PC-3 (cell line): ENCODE measurements around the gene STAG1. TPM values are rescaled to one million over a fixed set of nuclear protein-coding genes. Genes with fewer than 3 reads are reported as not detected.

ENCODE experiments used
- ATAC-seq: fragments of 200-7000 bp; cut with Tn5 transposase; 2 replicates; pipeline ENCODE4 v1.9.1; 2020; ENCODE audit warnings: mild to moderate bottlenecking, moderate library complexity
- BruUV-seq: library from RNA; stranded (reverse); fragments of 400-500 nt; replicated peaks from 2 replicates; lab custom pipeline; 2021; lab: Mats Ljungman, UMichigan
- CTCF ChIA-PET: fragments of 300-600 bp; sonication (Branson Sonifier 250); formaldehyde crosslinking; loops from one replicate; lab custom pipeline; 2022; ENCODE audit warnings: antibody characterized with exemption; lab: Charles Lee
- POLR2A ChIA-PET: fragments of 300-600 bp; sonication (Branson Sonifier 250); formaldehyde crosslinking; loops from one replicate; lab custom pipeline; 2022; ENCODE audit warnings: antibody characterized with exemption; ENCODE audit not compliant: unreplicated experiment; lab: Charles Lee
- DNase-seq: peaks from one replicate; pipeline ENCODE4 v3.0.0-alpha.2; 2015
- H2AFZ ChIP-seq: fragments of 300-600 bp; sonication (generic); 2 replicates; pipeline ENCODE4 v1.6.0; 2016; ENCODE audit warnings: antibody characterized with exemption, low read length
- H3F3A ChIP-seq: fragments of 300-600 bp; sonication (generic); one replicate; pipeline ENCODE4 v1.6.0; 2017; ENCODE audit warnings: antibody characterized with exemption, low read length, control low read depth, mild to moderate bottlenecking; ENCODE audit not compliant: unreplicated experiment
- H3K27ac ChIP-seq: fragments of 300-600 bp; sonication (generic); 2 replicates; pipeline ENCODE4 v1.5.1; 2016; ENCODE audit warnings: mild to moderate bottlenecking, low read length
- H3K27me3 ChIP-seq: fragments of 300-600 bp; sonication (generic); 2 replicates; pipeline ENCODE4 v1.6.1; 2016; ENCODE audit warnings: low read length, mixed read lengths
- H3K36me3 ChIP-seq: fragments of 300-600 bp; sonication (generic); 2 replicates; pipeline ENCODE4 v1.6.1; 2016; ENCODE audit warnings: low read depth, mixed run types, low read length, mixed read lengths
- H3K4me1 ChIP-seq: fragments of 300-600 bp; sonication (generic); 2 replicates; pipeline ENCODE4 v1.5.1; 2016; ENCODE audit warnings: low read length; ENCODE audit not compliant: insufficient read depth
- H3K4me2 ChIP-seq: fragments of 300-600 bp; sonication (generic); 2 replicates; pipeline ENCODE4 v1.6.0; 2016; ENCODE audit warnings: low read length
- H3K4me3 ChIP-seq: fragments of 300-600 bp; sonication (generic); 2 replicates; pipeline ENCODE4 v1.5.1; 2016; ENCODE audit warnings: mild to moderate bottlenecking, low read length, mixed read lengths
- H3K79me2 ChIP-seq: fragments of 300-600 bp; sonication (generic); 2 replicates; pipeline ENCODE4 v1.6.1; 2017; ENCODE audit warnings: low read length, mixed read lengths
- H3K9ac ChIP-seq: fragments of 300-600 bp; sonication (generic); 2 replicates; pipeline ENCODE4 v1.6.0; 2016; ENCODE audit warnings: mild to moderate bottlenecking, low read length
- H3K9me2 ChIP-seq: fragments of 300-600 bp; sonication (generic); replicated peaks from 2 replicates; pipeline ENCODE4 v1.6.1; 2016; ENCODE audit warnings: mixed run types, low read length, mixed read lengths
- H3K9me3 ChIP-seq: fragments of 300-600 bp; sonication (generic); 2 replicates; pipeline ENCODE4 v1.6.1; 2016; ENCODE audit warnings: low read length, mixed read lengths
- H4K20me1 ChIP-seq: fragments of 300-600 bp; sonication (generic); 2 replicates; pipeline ENCODE4 v1.6.1; 2016; ENCODE audit warnings: low read length, mixed read lengths
- CTCF ChIP-seq: fragments of 300-600 bp; sonication (generic); conservative IDR thresholded peaks from 2 replicates; pipeline ENCODE4 v1.5.1; 2017; ENCODE audit warnings: antibody characterized with exemption, low read depth, mild to moderate bottlenecking, low read length
- EZH2 ChIP-seq: fragments of 300-600 bp; sonication (generic); IDR thresholded peaks from one replicate; pipeline ENCODE4 v1.6.1; 2017; ENCODE audit warnings: antibody characterized with exemption, mild to moderate bottlenecking, low read length; ENCODE audit not compliant: unreplicated experiment
- EZH2phosphoT487 ChIP-seq: fragments of 300-600 bp; sonication (generic); IDR thresholded peaks from 2 replicates; pipeline ENCODE4 v1.6.1; 2018; ENCODE audit warnings: mild to moderate bottlenecking, antibody characterized with exemption, low read length, borderline replicate concordance
- intact Hi-C: fragments of 100-400 bp; cut with micrococcal nuclease; formaldehyde crosslinking; loops from 2 replicates; pipeline ENCODE4 v1.9.0; 2023
- total RNA-seq: library from RNA; depleted of rRNA; stranded (reverse); fragments of >200 nt; gene quantifications from 2 replicates; pipeline ENCODE4 v1.2.3, GENCODE V29; 2014

STAG1 gene
- total RNA-seq, 1 experiment from 2014 or later, result 14.6 TPM

DNA sequence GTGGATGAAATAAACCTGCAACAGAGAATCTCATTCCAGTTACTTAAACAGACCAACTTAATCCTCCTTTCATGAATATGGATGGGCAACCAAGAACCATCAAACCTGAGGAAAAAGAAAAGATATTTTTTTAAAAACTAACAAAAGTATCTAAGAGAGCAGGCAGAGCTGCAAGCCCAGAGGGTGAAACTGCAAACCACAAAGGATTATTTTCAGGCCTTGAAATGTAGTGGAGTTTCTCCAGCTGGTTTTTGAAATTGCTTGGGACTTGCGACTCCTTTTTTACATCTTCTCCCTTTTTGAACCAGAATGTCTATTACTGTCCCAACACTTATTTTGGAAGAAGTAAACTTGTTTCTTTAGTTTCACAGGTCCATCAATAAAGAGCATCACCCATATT lies 87.4 kb downstream of the STAG1 start:
- H4K20me1 ChIP-seq, result no peaks in the 10 kb centered on the region
- ATAC-seq (no peak), DNase-seq (no peak)
- H3K36me3 ChIP-seq, result no peaks in the 10 kb centered on the region
- intact Hi-C loops, result no loop called here
- H3K9me2 ChIP-seq, result no peaks in the 10 kb centered on the region
- H3F3A ChIP-seq, result no peaks in the 10 kb centered on the region
- no peak overlapping the region for H3K4me2 ChIP-seq
- H3K27me3 ChIP-seq, result no peaks in the 10 kb centered on the region
- no peak overlapping the region for H3K27ac ChIP-seq
- ChIA-PET POLR2A (no interaction called here), CTCF (no interaction called here)
- H3K79me2 ChIP-seq, result peaks cover 48% of the 10 kb centered on the region
- TF ChIP-seq EZH2phosphoT487 (no peak), EZH2 (no peak), CTCF (no peak)
- no TSS peak for BruUV-seq
- H2AFZ ChIP-seq, result no peak overlapping the region
- H3K9ac ChIP-seq, result no peak overlapping the region
- no peaks in the 10 kb centered on the region for H3K4me1 ChIP-seq
- H3K9me3 ChIP-seq, result no peaks in the 10 kb centered on the region
- no peak overlapping the region for H3K4me3 ChIP-seq

DNA sequence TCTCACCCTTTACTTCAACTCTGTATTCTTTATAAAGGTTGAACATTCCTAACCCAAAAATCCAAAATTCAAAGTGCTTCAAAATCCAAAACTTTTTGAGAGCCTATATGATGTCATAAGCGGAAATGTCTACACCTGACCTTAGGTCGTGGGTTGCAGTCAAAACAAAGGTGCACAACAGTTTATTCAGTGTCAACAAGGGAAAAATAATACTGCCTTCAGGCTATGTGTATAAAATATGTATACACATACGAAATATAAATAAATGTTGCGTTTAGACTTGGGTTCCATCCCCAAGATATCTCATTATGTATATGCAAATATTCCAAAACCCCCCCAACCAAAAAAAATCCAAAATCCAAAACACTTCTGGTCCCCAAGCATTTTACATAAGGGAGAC lies 90.9 kb downstream of the STAG1 start:
- CTCF ChIA-PET, result no interaction called here

More for the DNA sequence above, 90.9 kb downstream of the STAG1 start:
- Histone ChIP-seq H3K9ac (no peak overlapping the region), H3K9me3 (no peaks in the 10 kb centered on the region), H3K4me2 (no peak overlapping the region), H3K79me2 (peaks cover 71% of the 10 kb centered on the region), H2AFZ (no peak overlapping the region), H3K9me2 (no peaks in the 10 kb centered on the region), H3K27me3 (no peaks in the 10 kb centered on the region), H3F3A (no peaks in the 10 kb centered on the region), H3K4me3 (no peak overlapping the region), H3K4me1 (no peaks in the 10 kb centered on the region), H3K36me3 (no peaks in the 10 kb centered on the region), H3K27ac (no peak overlapping the region), H4K20me1 (no peaks in the 10 kb centered on the region)
- BruUV-seq, result no TSS peak
- DNase-seq, result no peak
- intact Hi-C loops, result no loop called here
- TF ChIP-seq EZH2, result no peak
- TF ChIP-seq EZH2phosphoT487, result no peak
- no peak for TF ChIP-seq CTCF
- ATAC-seq, result no peak
- POLR2A ChIA-PET, result no interaction called here
